ENCODE results near the gene DSG3.

DNA sequence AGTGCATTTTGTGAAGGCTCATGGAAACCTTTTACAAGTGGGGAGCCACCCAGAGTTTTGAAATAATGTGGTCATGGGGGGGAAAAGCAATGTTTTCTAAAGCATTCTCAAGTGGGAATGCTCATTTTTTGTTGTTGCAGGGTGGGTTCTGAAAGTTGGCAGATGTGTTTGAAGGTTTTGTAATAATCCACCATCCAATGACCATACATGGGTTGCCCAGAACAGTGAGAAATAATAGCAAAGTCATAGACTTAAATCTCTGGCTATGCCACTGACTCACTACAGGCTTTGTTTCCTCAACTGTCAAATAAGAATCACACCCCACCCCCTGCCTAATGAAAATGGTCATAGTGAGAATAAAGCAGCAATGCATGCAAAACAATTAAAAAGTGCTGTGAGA, 2.9 kb downstream of the DSG3 start:
- TF ChIP-seq STAT3 (IDR thresholded peaks at IDR 0.05; ENCODE audit: low read depth, low read length): no peak
- TF ChIP-seq, protein P1, sequence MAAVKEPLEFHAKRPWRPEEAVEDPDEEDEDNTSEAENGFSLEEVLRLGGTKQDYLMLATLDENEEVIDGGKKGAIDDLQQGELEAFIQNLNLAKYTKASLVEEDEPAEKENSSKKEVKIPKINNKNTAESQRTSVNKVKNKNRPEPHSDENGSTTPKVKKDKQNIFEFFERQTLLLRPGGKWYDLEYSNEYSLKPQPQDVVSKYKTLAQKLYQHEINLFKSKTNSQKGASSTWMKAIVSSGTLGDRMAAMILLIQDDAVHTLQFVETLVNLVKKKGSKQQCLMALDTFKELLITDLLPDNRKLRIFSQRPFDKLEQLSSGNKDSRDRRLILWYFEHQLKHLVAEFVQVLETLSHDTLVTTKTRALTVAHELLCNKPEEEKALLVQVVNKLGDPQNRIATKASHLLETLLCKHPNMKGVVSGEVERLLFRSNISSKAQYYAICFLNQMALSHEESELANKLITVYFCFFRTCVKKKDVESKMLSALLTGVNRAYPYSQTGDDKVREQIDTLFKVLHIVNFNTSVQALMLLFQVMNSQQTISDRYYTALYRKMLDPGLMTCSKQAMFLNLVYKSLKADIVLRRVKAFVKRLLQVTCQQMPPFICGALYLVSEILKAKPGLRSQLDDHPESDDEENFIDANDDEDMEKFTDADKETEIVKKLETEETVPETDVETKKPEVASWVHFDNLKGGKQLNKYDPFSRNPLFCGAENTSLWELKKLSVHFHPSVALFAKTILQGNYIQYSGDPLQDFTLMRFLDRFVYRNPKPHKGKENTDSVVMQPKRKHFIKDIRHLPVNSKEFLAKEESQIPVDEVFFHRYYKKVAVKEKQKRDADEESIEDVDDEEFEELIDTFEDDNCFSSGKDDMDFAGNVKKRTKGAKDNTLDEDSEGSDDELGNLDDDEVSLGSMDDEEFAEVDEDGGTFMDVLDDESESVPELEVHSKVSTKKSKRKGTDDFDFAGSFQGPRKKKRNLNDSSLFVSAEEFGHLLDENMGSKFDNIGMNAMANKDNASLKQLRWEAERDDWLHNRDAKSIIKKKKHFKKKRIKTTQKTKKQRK (IDR thresholded peaks at IDR 0.05; ENCODE audit: low read depth, low read length): no peak
- TF ChIP-seq, protein P2, sequence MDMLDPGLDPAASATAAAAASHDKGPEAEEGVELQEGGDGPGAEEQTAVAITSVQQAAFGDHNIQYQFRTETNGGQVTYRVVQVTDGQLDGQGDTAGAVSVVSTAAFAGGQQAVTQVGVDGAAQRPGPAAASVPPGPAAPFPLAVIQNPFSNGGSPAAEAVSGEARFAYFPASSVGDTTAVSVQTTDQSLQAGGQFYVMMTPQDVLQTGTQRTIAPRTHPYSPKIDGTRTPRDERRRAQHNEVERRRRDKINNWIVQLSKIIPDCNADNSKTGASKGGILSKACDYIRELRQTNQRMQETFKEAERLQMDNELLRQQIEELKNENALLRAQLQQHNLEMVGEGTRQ (IDR thresholded peaks at IDR 0.05; ENCODE audit: borderline replicate concordance, low read depth, low read length): no peak
- TF ChIP-seq EZH2 (IDR thresholded peaks at IDR 0.05; ENCODE audit: borderline replicate concordance, control insufficient read depth, low read depth, low read length): no peak
- no peak for TF ChIP-seq HDAC6 (IDR thresholded peaks at IDR 0.05; ENCODE audit: unreplicated experiment)
- TF ChIP-seq, protein P3, sequence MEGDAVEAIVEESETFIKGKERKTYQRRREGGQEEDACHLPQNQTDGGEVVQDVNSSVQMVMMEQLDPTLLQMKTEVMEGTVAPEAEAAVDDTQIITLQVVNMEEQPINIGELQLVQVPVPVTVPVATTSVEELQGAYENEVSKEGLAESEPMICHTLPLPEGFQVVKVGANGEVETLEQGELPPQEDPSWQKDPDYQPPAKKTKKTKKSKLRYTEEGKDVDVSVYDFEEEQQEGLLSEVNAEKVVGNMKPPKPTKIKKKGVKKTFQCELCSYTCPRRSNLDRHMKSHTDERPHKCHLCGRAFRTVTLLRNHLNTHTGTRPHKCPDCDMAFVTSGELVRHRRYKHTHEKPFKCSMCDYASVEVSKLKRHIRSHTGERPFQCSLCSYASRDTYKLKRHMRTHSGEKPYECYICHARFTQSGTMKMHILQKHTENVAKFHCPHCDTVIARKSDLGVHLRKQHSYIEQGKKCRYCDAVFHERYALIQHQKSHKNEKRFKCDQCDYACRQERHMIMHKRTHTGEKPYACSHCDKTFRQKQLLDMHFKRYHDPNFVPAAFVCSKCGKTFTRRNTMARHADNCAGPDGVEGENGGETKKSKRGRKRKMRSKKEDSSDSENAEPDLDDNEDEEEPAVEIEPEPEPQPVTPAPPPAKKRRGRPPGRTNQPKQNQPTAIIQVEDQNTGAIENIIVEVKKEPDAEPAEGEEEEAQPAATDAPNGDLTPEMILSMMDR (IDR thresholded peaks at IDR 0.05 in 2 of 3, conservative IDR thresholded peaks at IDR 0.05 in 1 of 3; ENCODE audit: control insufficient read depth in 2 of 3, extremely low read depth in 1 of 3, insufficient read depth in 1 of 3, low read depth in 3 of 3, low read length in 3 of 3): no peak
- no peak for TF ChIP-seq FOS (IDR thresholded peaks at IDR 0.05; ENCODE audit: borderline replicate concordance, extremely low read depth, insufficient read length)
- no peak for TF ChIP-seq NRF1 (conservative IDR thresholded peaks at IDR 0.05; ENCODE audit: low read depth, low read length)
- TF ChIP-seq POLR2A (IDR thresholded peaks at IDR 0.05; ENCODE audit: low read depth, low read length): no peak
- TF ChIP-seq, protein P4, sequence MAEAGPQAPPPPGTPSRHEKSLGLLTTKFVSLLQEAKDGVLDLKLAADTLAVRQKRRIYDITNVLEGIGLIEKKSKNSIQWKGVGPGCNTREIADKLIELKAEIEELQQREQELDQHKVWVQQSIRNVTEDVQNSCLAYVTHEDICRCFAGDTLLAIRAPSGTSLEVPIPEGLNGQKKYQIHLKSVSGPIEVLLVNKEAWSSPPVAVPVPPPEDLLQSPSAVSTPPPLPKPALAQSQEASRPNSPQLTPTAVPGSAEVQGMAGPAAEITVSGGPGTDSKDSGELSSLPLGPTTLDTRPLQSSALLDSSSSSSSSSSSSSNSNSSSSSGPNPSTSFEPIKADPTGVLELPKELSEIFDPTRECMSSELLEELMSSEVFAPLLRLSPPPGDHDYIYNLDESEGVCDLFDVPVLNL (IDR thresholded peaks at IDR 0.05; ENCODE audit: low read depth, low read length): no peak
- no peak for TF ChIP-seq NFYA (IDR thresholded peaks at IDR 0.05; ENCODE audit: borderline replicate concordance, low read depth, low read length)
- TF ChIP-seq CHD2 (IDR thresholded peaks at IDR 0.05; ENCODE audit: borderline replicate concordance, low read depth, low read length): no peak
- TF ChIP-seq, protein P5, sequence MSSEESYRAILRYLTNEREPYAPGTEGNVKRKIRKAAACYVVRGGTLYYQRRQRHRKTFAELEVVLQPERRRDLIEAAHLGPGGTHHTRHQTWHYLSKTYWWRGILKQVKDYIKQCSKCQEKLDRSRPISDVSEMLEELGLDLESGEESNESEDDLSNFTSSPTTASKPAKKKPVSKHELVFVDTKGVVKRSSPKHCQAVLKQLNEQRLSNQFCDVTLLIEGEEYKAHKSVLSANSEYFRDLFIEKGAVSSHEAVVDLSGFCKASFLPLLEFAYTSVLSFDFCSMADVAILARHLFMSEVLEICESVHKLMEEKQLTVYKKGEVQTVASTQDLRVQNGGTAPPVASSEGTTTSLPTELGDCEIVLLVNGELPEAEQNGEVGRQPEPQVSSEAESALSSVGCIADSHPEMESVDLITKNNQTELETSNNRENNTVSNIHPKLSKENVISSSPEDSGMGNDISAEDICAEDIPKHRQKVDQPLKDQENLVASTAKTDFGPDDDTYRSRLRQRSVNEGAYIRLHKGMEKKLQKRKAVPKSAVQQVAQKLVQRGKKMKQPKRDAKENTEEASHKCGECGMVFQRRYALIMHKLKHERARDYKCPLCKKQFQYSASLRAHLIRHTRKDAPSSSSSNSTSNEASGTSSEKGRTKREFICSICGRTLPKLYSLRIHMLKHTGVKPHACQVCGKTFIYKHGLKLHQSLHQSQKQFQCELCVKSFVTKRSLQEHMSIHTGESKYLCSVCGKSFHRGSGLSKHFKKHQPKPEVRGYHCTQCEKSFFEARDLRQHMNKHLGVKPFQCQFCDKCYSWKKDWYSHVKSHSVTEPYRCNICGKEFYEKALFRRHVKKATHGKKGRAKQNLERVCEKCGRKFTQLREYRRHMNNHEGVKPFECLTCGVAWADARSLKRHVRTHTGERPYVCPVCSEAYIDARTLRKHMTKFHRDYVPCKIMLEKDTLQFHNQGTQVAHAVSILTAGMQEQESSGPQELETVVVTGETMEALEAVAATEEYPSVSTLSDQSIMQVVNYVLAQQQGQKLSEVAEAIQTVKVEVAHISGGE (CRISPR knock-in tag; IDR thresholded peaks at IDR 0.05): no peak
- TF ChIP-seq, protein P6, sequence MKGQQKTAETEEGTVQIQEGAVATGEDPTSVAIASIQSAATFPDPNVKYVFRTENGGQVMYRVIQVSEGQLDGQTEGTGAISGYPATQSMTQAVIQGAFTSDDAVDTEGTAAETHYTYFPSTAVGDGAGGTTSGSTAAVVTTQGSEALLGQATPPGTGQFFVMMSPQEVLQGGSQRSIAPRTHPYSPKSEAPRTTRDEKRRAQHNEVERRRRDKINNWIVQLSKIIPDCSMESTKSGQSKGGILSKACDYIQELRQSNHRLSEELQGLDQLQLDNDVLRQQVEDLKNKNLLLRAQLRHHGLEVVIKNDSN (IDR thresholded peaks at IDR 0.05; ENCODE audit: borderline replicate concordance, extremely low read length, insufficient read depth, low read depth, low read length): no peak

Measured in GM12878 (cell line).